Measurements from ENCODE around the gene DNER. TPM values are rescaled to one million over a fixed set of nuclear protein-coding genes. Genes with fewer than 3 reads are reported as not detected.
A peak's percentile ranks its signal among the peaks of the same experiment; 100 is the strongest.

DNER gene
- total RNA-seq, 4 donors from 2014 or later = 0.41 to 2.6 (median 1.2) TPM

GRCh38 chr2:229405796-229406195 is 308.6 kb downstream of the DNER start:
- DNase-seq (no peak), ATAC-seq (no peak)
- no peaks in the 10 kb centered on the region for H3K27me3 ChIP-seq
- TF ChIP-seq, protein P1, sequence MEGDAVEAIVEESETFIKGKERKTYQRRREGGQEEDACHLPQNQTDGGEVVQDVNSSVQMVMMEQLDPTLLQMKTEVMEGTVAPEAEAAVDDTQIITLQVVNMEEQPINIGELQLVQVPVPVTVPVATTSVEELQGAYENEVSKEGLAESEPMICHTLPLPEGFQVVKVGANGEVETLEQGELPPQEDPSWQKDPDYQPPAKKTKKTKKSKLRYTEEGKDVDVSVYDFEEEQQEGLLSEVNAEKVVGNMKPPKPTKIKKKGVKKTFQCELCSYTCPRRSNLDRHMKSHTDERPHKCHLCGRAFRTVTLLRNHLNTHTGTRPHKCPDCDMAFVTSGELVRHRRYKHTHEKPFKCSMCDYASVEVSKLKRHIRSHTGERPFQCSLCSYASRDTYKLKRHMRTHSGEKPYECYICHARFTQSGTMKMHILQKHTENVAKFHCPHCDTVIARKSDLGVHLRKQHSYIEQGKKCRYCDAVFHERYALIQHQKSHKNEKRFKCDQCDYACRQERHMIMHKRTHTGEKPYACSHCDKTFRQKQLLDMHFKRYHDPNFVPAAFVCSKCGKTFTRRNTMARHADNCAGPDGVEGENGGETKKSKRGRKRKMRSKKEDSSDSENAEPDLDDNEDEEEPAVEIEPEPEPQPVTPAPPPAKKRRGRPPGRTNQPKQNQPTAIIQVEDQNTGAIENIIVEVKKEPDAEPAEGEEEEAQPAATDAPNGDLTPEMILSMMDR (IDR thresholded peaks at IDR 0.05 in 4 of 5, conservative IDR thresholded peaks at IDR 0.05 in 1 of 5) = no peak
- TF ChIP-seq POLR2A (IDR thresholded peaks at IDR 0.05) = no peak
- no peak overlapping the region for H3K4me3 ChIP-seq
- H3K9me3 ChIP-seq = no peaks in the 10 kb centered on the region
- H3K36me3 ChIP-seq = no peaks in the 10 kb centered on the region
- H3K27ac ChIP-seq = peak overlapping the region; percentile 65 to 78 (median 70)
- H3K4me1 ChIP-seq = peaks cover 5 to 9% of the 10 kb centered on the region in 2 donors
- intact Hi-C loops (cut with DNase I; ENCODE audit: low total_unique reads) = no loop called here
- in situ Hi-C loops (cut with MboI; ENCODE audit: low sequenced_read_pairs in 4 of 4) = no loop called here

DNA sequence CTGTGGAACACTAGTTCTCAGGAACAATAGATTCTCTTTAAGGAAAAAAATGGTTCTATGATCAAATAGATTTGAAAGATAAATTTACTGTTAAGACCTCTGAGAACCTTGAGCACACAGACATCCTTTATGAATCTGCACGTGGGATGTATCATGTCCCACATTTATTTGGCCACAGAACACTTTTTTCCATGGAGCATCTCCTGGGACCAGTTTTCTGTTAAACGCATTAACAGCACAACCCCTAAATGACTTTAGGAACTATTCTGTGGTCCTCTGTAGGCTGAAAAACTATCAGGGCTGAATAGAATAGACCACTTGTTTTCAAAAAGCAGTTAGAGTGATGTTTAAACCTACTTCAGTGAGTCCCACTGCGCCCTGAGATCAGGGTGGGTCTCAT is 311.1 kb downstream of the DNER start:
- H3K27ac ChIP-seq = peak overlapping the region in 1 of 4 donors; percentile 19
- H3K27me3 ChIP-seq = no peaks in the 10 kb centered on the region
- no peak overlapping the region for H3K4me3 ChIP-seq
- ATAC-seq (no peak), DNase-seq (no peak)
- in situ Hi-C loops (cut with MboI; ENCODE audit: low sequenced_read_pairs in 4 of 4) = no loop called here
- peaks cover 5 to 7% of the 10 kb centered on the region in 2 donors for H3K4me1 ChIP-seq
- no peaks in the 10 kb centered on the region for H3K36me3 ChIP-seq
- TF ChIP-seq, protein P1 (IDR thresholded peaks at IDR 0.05 in 4 of 5, conservative IDR thresholded peaks at IDR 0.05 in 1 of 5) = no peak
- TF ChIP-seq POLR2A (IDR thresholded peaks at IDR 0.05) = no peak
- no peaks in the 10 kb centered on the region for H3K9me3 ChIP-seq
- intact Hi-C loops (cut with DNase I; ENCODE audit: low total_unique reads) = no loop called here

GRCh38 chr2:229401171-229401865 is 313.0 kb downstream of the DNER start:
- intact Hi-C loops (cut with DNase I; ENCODE audit: low total_unique reads) = no loop called here
- TF ChIP-seq, protein P1 (IDR thresholded peaks at IDR 0.05 in 4 of 5, conservative IDR thresholded peaks at IDR 0.05 in 1 of 5) = no peak
- no peak for TF ChIP-seq POLR2A (IDR thresholded peaks at IDR 0.05)
- H3K4me3 ChIP-seq = no peak overlapping the region
- no peaks in the 10 kb centered on the region for H3K4me1 ChIP-seq
- H3K27ac ChIP-seq = no peak overlapping the region
- no peak for ATAC-seq
- DNase-seq = no peak
- H3K27me3 ChIP-seq = no peaks in the 10 kb centered on the region
- H3K9me3 ChIP-seq = no peaks in the 10 kb centered on the region
- in situ Hi-C loops (cut with MboI; ENCODE audit: low sequenced_read_pairs in 4 of 4) = no loop called here
- no peaks in the 10 kb centered on the region for H3K36me3 ChIP-seq

- DNase-seq = no peak
- Histone ChIP-seq H3K4me3 (no peak overlapping the region), H3K4me1 (no peaks in the 10 kb centered on the region), H3K27ac (no peak overlapping the region), H3K9me3 (no peaks in the 10 kb centered on the region), H3K27me3 (no peaks in the 10 kb centered on the region), H3K36me3 (no peaks in the 10 kb centered on the region)
- no peak for ATAC-seq
- in situ Hi-C loops (cut with MboI; ENCODE audit: low sequenced_read_pairs in 4 of 4) = no loop called here
- intact Hi-C loops (cut with DNase I; ENCODE audit: low total_unique reads) = no loop called here
- TF ChIP-seq, protein P1 (IDR thresholded peaks at IDR 0.05 in 4 of 5, conservative IDR thresholded peaks at IDR 0.05 in 1 of 5) = no peak
- no peak for TF ChIP-seq POLR2A (IDR thresholded peaks at IDR 0.05)
These were observed 320.4 kb downstream of the DNER start for GRCh38 chr2:229393926-229394325.

Measured in gastrocnemius medialis (tissue), 4 donors.